Measurements from ENCODE around the gene DCUN1D2.

The DCUN1D2 gene

GRCh38 chr13:113420833-113421600 is 69.5 kb downstream of the DCUN1D2 start:
- DNase-seq, result no peak

- DNase-seq, result no peak
Observed at GRCh38 chr13:113420232-113420631, 70.3 kb downstream of the DCUN1D2 start.

- DNase-seq, result no peak
Observed at GRCh38 chr13:113419531-113420193, 70.8 kb downstream of the DCUN1D2 start.

- no peak for DNase-seq
Observed at GRCh38 chr13:113418722-113419049, 71.8 kb downstream of the DCUN1D2 start.

- DNase-seq, result no peak
Observed at GRCh38 chr13:113417836-113418721, 72.4 kb downstream of the DCUN1D2 start.

GRCh38 chr13:113417008-113417751 is 73.3 kb downstream of the DCUN1D2 start:
- no peak for DNase-seq

GRCh38 chr13:113415825-113416224 is 74.7 kb downstream of the DCUN1D2 start:
- no peak for DNase-seq

GRCh38 chr13:113415032-113415431 is 75.5 kb downstream of the DCUN1D2 start:
- no peak for DNase-seq

- DNase-seq, result no peak
Observed at GRCh38 chr13:113414335-113414734, 76.2 kb downstream of the DCUN1D2 start.

GRCh38 chr13:113413898-113414282 is 76.6 kb downstream of the DCUN1D2 start:
- DNase-seq, result no peak

- no peak for DNase-seq
Observed at GRCh38 chr13:113413178-113413897, 77.2 kb downstream of the DCUN1D2 start.

- no peak for DNase-seq
Observed at GRCh38 chr13:113412440-113412839, 78.1 kb downstream of the DCUN1D2 start.

GRCh38 chr13:113411216-113412023 is 79.1 kb downstream of the DCUN1D2 start:
- no peak for DNase-seq

- DNase-seq, result no peak
Observed at GRCh38 chr13:113410472-113411201, 79.9 kb downstream of the DCUN1D2 start.

GRCh38 chr13:113408562-113408961 is 81.9 kb downstream of the DCUN1D2 start:
- no peak for DNase-seq

- DNase-seq, result no peak
Observed at GRCh38 chr13:113407531-113408393, 82.7 kb downstream of the DCUN1D2 start.

- DNase-seq, result no peak
Observed at GRCh38 chr13:113407103-113407530, 83.4 kb downstream of the DCUN1D2 start.

- DNase-seq, result no peak
Observed at GRCh38 chr13:113406321-113407102, 84.0 kb downstream of the DCUN1D2 start.

Data from bone marrow (tissue), 2 donors.